NCI-H1417 (cell line): ENCODE measurements around the gene ADGRG6.

Experiments
- DNase-seq, 3 experiments: peaks; one replicate each; lab custom pipeline; 2025; lab: John Stamatoyannopoulos, UW

ADGRG6 gene

DNA sequence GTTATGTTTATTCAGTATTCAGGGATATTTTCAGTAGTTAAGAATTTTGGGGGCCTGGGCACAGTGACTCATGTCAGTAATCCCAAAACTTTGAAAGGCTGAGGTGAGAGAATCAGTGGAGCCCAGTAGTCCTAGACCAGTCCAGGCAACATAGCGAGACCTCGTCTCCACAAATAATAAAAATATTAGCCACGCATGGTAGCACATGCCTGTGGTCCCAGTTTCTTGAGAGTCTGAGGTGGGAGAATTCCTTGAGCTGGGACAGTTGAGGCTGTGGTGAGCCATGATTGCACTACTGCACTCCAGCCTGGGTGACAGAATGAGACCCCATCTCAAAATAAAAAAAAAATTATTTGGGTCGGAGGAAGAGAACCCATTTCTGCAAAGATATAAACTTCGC is 20.3 kb downstream of the ADGRG6 start:
- no peak for DNase-seq

DNA sequence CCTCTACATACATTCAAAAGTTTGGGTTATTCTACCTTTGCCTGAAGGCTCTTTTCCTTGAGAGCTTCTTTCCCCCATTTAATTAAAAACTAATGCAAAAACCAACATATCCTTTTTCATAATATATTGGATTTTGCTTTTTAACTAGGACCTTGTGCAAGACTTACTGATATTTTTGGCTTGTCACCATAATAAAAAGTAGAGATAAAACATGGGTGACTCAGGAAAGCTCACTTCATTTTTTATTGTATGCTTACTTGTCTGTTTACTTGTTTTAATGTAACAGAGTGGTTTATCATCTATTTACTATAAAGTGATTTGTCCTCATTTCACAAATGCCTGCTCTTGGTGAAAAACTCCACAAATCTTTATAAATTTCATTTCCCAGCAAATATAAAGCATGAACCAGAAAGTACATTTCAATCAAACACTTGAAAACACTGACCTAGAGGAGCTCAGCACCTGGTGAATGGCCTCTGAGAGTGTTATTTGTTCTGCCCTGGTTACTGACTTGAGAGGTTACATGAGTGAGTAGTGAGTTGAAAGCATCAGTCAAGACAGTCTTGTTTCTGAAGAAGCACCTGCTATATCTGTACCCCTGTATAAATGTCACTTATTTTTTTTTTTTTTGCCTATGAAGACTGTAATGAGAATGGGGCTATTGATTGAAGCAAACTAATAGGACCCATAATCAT is 20.8 kb downstream of the ADGRG6 start:
- peak; percentile 15 to 83 (median 66) for DNase-seq

- DNase-seq, result peak; percentile 57 to 89 (median 88)
Measured at GRCh38 chr6:142323377-142323776, 21.6 kb downstream of the ADGRG6 start.

- DNase-seq, result peak in 1 of 3 experiments; percentile 34
Measured at GRCh38 chr6:142324111-142324510, 22.3 kb downstream of the ADGRG6 start.

GRCh38 chr6:142325111-142325510 is 23.3 kb downstream of the ADGRG6 start:
- no peak for DNase-seq

GRCh38 chr6:142326540-142326939 is 24.7 kb downstream of the ADGRG6 start:
- DNase-seq, result no peak

- DNase-seq, result no peak
Measured at GRCh38 chr6:142328070-142328469, 26.3 kb downstream of the ADGRG6 start.

- DNase-seq, result no peak
Measured at GRCh38 chr6:142329486-142330113, 27.8 kb downstream of the ADGRG6 start.

GRCh38 chr6:142331075-142331551 is 29.3 kb downstream of the ADGRG6 start:
- no peak for DNase-seq

- DNase-seq, result no peak
Measured at GRCh38 chr6:142331601-142332000, 29.8 kb downstream of the ADGRG6 start.

DNA sequence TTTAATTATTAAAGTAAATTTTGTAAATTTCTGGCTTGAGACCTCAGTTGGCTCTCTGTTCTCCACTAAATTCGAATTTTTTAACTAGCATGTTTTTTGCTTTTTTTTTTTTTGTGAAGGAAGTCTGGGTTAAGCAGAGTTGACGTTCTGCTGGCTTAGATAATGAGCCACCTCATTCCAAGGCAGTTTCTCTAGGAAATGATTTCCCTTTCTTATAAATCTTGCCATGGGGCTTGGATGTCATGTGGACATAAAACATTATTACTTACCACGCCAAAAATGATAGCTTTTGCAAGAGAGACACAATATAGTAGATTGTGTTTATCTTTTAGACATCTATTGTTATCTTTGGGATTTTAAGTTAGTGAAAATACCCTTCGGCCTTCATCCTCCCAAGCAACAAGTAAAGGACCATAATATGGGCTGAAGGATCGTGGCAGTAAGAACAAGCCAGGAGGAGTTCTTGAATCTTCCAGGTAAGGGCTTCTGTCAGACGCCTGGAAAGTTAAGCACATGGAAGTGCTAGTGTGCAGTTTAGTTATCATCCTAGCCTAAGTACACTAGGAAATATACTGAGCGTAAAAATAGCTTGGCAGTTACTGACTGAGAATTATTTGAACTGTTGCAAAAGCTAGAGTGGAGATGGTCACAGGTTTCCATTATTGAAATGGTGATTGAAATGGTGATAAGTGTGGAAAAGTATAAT is 30.7 kb downstream of the ADGRG6 start:
- DNase-seq, result no peak

DNA sequence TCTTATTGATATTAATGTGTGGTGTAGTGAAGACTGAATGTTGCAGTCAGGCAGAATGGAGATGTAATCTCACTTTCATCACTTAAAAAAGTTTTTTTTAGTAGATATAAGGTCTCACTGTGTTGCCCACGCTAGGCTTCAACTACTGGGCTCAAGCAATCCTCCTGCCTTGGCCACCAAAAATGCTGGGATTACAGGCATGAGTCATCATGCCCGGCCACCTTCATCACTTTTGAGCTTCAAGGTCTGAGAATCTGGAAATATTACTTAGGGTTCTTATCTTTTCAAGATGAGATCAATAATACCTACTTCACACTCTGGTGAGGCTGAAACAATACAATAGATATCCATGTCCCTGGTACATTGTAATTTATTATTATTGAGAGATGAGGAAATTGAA is 31.6 kb downstream of the ADGRG6 start:
- DNase-seq, result no peak

DNA sequence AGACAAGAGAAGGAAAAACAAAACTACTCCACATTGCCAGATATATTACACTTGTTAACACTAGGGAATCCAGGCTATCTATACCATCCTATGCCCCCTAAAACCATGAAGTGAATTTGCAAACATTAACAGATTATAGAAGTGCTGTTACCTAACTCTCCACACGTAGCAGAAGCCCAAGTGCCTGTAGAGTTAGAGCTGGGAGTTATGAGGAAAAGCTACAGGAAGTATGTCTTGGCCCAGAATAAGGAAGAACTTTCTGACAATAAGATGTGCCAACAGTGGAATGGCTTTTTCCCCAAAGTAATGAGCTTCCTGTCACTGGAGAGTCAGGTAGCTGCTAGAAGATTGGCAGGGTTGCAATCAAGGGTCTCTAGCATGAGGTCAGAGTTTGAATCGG is 32.5 kb downstream of the ADGRG6 start:
- no peak for DNase-seq

- no peak for DNase-seq
Measured at GRCh38 chr6:142335415-142335814, 33.6 kb downstream of the ADGRG6 start.

GRCh38 chr6:142336183-142336582 is 34.4 kb downstream of the ADGRG6 start:
- DNase-seq, result no peak

- DNase-seq, result no peak
Measured at GRCh38 chr6:142336787-142337186, 35.0 kb downstream of the ADGRG6 start.

GRCh38 chr6:142339113-142339512 is 37.3 kb downstream of the ADGRG6 start:
- DNase-seq, result peak in 1 of 3 experiments; percentile 20

DNA sequence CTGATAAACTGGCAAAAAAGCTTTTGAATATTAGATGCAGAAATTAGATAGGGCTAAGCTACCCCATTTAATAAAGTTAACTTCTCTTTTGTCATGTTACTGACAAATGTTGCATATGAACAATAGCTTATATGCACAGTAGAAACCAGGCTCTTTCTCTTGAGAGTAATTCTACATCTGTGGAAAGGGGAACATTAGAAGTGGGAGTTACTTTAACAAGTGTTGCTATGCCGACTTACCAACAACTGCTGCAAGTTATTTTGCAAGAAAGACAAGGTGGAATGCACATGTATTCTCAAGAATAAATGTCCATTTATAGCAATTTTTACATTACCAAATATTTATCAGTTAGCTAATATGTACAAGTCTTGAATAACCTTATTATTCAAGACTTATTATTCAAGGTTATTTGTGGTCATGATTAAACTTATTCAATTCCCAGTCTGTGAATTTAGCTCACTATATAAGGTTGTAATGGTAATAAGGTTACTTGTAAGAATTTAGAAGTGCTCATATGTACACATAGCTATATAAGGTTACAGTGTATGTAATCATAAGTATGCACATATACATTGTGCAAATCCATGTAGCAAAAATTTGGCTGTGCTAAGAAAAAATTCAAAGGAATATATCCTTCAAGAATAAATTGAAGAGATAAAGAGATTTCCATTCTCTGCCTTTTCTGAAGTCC is 38.3 kb downstream of the ADGRG6 start:
- no peak for DNase-seq

GRCh38 chr6:142341855-142342330 is 40.1 kb downstream of the ADGRG6 start:
- no peak for DNase-seq

- DNase-seq, result no peak
Measured at GRCh38 chr6:142342986-142343385, 41.2 kb downstream of the ADGRG6 start.

DNA sequence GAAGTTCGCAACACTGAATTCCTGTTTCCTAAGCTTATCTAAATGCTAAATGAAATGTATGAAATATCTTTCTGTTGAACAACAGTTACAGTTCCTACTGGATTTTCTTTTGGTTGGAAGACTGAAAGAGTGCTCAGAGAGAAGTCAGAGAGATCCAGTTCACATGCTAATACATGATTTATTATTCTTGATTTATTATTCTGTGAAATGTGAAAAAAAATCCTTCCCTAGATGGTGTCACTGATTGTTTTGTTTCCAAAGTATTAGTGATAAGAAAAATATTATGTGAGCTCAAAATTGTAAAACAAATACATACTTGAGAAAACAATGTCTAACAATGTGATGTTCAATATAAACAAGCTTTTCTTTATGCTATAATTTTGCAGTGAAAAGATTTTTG is 42.1 kb downstream of the ADGRG6 start:
- DNase-seq, result no peak

DNA sequence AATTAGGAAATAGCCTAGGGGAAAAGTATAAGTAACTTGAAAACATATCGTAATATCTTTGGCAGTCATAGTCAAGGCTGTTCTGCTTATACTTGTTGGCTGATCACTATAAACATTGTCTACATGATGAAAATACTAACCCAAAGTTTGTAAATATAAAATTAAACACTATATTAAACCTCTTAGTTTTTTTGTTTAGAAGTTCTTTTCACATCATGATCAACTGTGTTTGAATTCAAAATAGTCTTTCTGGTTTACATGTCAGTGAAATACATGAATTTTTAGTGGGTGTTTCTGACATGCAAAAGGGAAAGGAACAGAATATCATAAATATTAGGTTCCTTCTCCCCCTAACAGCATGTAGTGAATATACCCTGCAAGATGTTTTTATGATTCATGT is 43.5 kb downstream of the ADGRG6 start:
- no peak for DNase-seq
